ENCODE results near the gene PLEKHF1.
"Not testable (repeated sequence)": the region's sequence is repeated elsewhere in the genome, so short reads cannot be mapped to it uniquely, and the experiment has no call there.

The PLEKHF1 gene, protein sequence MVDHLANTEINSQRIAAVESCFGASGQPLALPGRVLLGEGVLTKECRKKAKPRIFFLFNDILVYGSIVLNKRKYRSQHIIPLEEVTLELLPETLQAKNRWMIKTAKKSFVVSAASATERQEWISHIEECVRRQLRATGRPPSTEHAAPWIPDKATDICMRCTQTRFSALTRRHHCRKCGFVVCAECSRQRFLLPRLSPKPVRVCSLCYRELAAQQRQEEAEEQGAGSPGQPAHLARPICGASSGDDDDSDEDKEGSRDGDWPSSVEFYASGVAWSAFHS

DNA sequence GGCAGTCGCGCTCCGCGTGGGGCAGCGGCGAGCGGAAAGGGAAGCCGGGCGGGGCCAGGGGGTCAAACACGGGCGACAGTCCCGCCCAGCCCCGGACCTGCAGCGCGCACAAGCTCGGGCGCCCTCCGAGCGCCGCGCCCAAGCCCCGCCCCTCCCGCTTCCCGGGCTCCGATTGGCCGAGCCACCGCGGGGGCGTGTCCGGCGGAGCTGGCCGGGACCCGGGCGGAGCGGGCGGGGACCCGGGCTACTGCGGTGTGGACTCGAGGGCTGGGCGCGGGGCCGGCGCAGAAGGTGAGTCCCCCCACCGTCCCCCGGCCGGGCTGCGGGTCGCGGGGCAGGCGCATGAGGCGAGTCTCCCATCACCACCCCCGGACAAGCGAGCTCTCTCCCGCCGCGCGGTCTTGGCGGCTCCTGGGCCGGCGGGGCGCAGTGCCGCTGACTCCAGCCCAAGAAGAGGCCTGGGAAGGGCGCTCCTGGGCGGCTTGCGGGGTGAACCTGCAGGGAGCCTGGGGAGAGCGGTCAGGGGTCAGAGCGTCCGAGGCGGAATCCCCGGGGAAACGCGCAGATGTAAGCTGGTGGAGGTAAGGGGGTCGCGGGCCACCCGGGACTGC, at the start of gene PLEKHF1:
PLEKHF1 (plus strand) TSS at position 247 of the 611 bp plus-strand sequence. CDS start 8,379 bp downstream, outside the sequence.
- DNase-seq (ENCODE audit: low spot score) = peak; percentile 91

DNA sequence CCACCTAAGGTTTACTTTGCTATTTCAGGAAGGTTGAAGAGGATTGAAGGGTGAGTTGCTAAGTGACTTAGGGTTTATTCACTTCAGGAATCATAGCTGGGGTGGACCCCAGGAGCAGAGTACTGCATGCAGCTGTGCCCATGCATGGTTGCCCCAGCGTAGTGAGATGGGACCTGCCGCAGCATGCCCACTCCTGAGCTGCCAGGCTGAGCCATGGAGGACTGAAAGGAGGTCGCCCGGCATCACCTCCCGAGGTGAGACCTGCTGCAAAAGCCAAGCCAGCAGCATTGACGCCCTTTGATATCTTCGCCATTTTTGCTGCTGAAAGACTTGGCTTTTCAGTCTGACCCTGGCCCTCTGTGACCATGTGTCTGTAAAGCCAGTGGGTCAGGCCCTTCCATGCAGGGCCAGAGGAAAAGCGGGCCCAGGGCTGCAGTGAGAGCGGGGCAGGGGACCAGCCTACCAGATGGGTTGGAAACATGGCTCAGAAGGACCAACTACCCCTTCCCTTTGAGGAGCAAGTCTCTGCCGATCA, 49.3 kb upstream of the PLEKHF1 start:
- DNase-seq (ENCODE audit: low spot score) = no peak

DNA sequence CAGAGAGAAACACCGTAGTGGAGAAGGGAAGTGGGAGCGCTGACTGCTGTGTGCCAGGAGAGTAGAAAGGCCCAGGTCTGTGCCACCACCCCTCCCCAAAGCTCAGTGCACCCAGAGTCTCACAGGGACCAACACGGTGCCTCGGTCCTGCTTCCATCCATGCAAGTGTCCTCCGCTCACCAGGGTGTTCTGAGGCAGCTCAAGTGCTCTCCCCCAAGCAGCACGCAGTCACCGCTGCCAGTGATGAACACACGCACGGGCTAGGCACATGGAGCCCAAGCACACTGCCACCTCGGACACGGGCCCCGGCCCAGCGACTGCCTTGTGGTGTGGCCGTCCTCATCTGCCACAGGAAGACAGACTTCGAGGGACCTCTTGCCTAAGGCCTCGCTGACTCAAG, 48.7 kb upstream of the PLEKHF1 start:
- no peak for DNase-seq (ENCODE audit: low spot score)

DNA sequence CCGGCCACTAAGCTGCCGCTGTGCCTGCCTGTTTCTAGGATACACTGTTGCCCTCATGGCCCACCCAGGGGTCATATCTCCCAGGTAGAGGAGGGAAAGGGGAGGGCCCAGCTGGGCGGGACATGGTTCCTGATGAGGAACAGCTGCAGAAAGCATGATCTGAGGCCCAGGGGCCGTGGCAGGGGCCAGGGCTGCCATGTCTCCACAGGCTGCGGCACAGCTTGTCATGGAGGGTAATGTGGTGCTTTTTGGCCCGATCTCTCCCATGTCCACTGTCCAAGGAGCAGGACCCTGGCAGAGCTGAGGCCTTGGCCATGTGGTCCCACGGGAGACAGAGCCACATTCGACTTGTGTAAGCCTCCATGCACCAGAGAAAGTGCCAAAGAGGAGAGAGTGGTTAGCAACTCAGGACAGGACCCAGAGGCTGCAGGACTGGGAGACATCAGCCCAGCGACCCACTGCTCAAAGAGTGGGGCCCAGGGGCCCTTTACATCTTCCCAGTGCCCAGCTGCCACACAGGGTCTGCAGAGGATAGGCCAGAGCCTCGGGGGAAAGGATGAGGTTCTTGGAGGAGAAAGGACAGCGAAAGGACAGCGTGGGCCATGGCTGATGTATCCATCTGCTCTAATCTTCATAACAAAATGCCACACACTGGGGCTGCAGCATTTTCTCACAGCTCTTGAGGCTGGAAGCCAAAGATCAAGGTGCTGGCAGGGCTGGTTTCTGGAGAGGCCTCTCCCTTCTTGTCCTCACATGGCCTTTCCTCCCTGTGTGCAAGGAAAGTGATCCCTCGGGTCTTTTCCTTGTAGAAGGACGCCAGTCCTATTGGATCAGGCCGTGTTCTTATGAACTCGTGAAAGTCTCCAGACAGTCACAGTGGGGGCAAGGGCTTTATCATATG, 47.6 kb upstream of the PLEKHF1 start:
- DNase-seq (ENCODE audit: low spot score) = no peak

DNA sequence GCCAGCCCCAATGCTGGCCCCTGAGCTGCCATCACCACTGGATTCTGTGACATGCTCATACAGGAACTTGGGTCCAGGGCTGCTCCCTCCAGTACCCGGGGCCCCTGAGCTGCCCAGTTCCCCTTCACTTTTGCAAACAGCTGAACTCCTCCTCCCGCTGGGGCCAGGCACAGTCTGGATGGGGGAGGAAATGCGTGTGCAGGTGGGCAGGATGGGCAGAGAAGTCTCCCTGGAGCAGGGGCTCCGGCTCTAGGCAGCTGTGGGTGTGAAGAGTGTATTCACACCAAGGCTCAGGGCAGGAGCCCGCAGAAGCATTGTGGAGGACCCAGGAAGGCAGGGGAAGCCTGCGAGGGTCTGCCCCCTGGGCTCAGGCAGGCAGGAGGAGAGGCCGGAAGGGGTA, 46.8 kb upstream of the PLEKHF1 start:
- no peak for DNase-seq (ENCODE audit: low spot score)

DNA sequence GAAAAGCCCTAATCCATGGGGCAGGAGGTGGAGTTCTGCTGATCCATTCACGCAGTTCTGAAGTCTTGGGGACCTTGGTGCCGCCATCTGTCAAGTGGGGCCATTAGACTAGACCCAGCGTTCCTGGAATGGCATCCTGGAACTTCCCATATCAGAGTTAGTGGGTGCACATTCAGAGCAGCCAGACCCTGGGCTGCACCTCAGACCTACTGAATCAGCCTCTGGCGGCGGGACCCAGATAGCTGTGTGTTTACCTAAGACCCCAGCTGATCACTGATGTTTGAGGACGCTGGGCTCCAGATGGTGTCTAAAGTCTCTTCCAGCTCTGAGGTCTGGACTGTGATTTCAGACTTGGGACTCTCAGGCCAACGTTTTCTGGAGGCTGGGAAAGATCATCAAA, 46.4 kb upstream of the PLEKHF1 start:
- DNase-seq (ENCODE audit: low spot score) = no peak

DNA sequence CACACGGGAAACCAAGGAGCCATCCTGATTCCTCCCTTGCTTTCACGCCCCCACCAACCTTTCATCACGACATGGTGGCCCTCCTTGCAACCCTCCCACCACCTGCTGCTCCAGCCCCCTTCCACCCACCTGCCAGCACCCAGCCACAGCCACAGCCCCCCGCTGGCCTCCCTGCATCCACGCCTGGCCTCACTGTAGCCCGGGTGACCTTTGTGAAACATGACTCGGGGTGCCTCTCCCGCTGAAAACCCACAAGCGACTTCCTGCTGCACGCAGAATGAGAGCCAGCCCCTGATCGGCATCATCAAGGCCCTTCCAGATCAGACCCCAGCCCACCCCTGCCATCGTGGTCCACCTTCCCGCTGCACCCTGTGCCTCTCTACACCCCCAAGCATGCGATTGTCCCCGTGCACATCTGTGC, 44.3 kb upstream of the PLEKHF1 start:
- no peak for DNase-seq (ENCODE audit: low spot score)

DNA sequence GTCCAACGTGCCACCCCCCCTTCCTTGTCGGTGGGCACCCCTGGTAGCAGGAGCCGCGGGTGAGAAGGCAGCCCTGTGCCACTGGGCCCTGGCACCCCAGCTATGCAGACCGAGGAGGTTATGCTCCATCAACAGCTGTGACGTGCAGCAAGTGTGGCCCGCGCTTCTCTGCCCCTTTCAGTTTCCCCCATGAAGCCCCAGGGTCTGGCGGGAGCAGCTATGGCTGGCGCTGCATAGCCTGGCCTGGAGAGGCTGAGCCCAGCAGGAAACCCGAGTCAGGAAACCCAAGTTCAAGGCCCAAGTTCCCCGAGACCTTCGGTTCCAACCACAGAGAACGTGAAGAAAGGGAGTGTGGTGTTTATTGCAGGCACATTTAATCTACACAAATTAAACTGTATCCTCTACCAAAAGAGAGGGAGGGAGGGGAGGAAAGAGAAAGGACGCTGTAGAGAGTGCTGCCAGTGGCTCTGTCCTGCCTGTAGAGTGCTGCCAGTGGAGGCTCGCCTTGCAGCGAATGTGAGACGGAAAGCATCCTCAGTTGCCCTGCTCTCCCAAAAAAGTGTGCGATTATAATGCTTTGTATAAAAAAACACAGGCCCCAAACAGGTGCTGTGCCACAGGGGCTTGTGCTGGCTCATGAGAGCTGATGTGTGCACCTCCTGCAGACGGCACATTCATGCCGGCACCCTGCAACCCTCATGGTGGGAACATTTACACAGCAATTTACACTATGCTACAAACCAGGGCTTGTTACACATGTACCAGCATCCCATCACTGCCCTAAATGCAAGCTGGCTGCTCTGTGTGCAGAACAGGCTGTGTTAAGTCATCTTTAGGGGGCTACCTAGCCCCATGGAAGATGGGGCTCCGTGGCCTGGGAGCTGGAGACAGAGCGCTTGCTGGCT, 42.8 kb upstream of the PLEKHF1 start:
- DNase-seq (ENCODE audit: low spot score) = no peak

DNA sequence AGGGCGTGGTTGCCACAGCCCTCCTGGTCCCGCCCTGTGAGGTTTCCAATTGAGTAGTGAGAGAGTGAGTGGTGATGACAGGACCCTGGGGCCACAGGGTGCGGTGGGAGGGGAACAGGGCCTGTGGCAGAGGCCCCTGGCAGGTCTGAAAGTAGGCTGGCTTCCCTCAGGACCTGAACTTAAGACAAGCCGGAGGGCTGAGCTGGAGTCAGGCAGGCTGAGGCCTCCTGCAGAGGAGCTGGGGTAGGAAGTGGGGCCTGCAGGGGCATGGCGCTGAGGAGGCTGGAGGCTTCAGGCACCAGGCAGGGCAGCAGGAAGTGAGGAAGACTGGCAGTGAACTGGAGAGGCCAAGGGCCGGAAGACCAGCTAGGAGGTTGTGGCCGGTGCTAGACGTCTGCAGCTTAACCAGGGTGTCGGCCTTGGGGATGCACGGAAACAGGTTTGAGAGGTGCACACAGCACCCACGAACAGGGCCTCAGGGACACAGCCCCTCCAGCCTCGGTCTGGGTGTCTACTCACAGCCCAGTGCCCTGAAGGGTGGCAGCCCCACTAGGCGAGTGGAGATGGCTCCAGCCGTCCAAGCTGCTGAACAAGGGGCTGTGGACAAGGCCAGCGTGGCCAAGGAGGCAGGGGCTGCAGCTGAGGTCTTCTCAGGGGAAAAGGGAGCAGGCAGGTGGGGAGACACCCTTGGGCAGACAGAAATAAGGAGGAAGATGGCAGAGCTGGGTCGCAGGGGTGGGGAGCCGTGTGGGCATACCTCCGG, 41.4 kb upstream of the PLEKHF1 start:
- no peak for DNase-seq (ENCODE audit: low spot score)

DNA sequence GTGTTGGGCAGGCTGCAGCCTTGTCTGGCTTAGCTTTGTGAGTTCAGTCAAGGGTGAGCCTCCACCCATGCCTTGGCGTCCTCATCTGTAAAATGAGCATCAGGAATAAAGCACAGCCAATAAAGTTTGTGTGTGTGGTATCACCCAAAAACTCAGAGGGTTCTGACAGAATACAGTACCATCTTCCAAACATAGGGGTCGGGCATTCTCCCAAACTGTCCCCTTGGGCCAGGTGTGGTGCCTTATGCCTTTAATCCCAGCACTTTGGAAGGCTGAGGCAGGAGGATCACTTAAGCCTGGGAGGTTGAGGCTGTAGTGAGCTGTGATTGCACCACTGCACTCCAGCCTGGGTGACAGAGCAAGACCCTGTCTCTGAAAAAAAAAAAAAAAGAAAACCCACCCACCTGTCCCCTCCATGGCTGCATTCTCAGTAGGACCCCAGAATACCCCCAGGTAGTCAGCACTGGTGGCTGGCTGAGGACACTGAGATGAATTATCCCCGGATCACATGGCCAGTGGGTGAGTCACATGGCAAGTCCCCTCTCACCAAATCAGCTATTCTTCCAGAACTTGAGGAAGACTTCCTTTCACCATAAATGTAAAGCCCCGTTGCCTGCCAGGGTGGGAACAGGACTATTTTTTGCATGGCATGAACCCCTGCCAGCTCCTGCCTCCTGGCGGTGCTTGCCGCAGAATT, 40.6 kb upstream of the PLEKHF1 start:
- no peak for DNase-seq (ENCODE audit: low spot score)

DNA sequence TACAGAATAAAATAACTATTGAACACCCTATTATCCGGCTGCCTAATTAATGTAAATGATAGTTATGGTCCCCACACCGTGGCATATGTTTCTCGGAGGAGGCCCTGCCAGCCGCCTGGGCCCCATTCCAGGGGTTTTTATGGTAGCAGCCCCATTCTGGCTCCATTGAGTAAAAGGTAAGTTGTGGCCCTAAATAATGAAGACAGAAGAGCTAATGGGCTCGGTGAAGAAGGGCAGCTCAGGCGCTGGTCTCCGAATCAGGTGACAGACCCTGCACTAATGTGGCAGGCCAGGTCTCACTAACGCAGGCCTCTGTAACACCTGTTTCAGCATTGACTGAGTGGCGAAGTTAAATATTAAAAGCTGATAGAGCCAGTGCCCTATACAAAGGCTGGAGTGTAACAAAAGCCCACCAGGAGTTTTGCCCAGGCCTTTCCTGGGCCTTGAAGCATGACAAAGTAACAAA, 40.0 kb upstream of the PLEKHF1 start:
- DNase-seq (ENCODE audit: low spot score) = no peak

DNA sequence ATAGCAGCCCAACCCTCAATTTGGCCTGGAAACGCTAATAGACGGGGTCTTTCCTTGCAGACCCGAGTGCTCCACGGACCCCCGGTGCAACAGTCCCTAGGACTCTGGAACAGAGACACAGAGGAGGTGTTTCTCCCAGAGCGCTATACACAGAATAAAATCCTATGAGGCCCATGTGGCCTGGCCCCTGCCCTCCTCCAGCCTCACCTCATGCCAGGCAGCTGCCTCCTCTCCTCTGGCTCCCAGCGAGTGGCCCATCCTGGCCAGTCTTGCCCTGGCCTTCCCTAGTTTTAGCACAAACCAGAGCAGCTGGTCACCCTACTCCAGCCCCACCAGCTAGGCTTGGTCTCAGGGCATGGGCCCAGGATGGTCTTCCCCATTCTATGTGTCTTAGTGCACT, 38.9 kb upstream of the PLEKHF1 start:
- DNase-seq (ENCODE audit: low spot score) = no peak

DNA sequence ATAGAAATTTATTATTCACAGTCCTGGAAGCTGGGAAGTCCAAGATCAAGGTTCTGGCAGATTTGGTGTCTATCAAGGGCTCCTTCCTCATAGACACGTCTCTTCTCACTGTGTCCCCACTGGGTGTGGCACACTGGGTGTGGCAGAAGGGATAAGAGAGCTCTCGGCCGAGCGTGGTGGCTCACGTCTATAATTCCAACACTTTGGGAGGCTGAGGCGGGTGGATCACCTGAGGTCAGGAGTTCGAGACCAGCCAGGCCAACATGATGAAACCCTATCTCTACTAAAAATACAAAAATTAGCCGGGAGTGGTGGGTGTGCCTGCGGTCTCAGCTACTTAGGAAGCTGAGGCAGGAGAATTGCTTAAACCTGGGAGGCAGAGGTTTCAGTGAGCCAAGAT, 38.4 kb upstream of the PLEKHF1 start:
- DNase-seq (ENCODE audit: low spot score) = not testable (repeated sequence)

DNA sequence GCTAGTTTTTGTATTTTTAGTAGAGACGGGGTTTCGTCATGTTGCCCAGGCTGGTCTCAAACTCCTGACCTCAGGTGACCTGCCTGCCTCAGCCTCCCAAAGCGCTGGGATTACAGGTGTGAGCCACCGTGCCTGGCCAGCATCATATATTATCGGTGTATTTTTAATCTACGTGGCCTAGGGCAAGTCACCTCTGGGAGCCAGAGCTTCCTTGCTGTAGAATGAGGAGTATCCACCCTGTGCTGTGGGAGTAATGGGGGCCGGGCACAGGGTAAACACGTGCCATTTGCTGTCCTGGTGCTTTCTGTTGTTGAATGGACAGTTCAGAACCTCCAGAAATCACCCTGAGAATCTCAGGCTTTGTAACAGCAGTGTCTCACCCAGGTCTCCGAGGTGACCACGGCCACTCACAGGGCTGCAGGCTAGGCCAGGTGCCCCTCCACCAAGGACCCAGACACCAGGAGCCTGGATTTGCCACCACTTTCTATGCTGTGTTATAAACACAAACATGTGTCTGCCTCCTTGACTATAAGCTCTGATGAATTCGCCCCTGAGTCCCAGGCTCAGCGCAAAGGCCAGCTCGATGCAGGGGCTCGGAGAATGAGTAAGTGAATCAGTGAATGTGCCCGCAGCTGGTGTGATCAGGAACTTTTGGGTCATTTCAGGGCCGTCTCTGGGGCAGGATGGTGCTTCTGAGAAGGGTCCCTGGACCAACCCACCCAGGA, 36.4 kb upstream of the PLEKHF1 start:
- no peak for DNase-seq (ENCODE audit: low spot score)

DNA sequence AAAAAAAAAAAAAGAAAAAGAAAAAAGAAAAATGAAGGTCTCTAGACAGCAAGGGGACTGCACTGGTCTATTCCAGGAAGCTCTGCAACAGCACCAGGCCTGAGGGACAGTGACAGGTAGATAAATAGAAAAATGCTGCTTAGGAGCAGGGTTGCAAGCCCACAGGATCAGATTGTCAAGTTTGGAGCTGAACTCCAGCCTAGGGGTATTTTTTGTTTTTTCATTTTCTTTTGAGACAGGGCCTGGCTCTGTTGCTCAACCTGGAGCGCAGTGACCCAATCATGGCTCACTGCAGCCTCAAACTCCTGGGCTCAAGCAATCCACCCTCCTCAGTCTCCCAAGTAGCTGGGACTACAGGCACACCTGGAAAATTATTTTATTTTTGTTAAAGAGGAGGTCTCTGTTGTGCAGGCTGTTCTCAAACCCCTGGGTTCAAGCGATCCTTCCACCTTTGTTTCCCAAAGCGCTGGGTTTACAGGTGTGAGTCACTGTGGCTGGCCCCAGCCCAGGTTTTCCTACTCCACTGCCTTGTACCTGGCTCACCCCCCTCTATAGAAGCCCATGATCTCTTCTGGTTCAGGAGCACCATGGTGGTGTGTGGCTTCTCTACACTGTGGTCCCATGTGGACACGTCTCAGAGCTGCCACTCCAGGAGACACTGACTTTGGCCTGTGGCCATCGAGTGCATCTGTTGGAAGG, 35.3 kb upstream of the PLEKHF1 start:
- DNase-seq (ENCODE audit: low spot score) = no peak

DNA sequence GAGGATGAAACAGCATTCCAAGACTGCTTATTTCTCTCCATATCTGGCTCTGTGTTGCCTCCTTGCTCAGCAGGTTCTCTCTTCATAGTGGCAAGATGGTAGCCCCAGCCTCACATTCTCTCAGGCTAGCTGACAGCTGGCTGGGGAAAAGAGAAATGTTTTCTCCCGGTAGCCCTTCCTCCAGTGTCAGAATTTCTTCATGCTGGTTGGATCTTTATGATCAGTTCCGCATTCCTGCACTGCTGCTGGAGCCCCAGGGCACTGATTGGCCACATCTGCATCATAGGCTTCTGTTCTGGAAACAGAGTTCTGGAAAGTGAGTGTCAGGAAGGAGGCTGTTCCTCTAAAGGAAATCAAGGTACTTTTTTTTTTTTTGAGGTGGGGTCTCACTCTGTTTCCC, 34.6 kb upstream of the PLEKHF1 start:
- no peak for DNase-seq (ENCODE audit: low spot score)

DNA sequence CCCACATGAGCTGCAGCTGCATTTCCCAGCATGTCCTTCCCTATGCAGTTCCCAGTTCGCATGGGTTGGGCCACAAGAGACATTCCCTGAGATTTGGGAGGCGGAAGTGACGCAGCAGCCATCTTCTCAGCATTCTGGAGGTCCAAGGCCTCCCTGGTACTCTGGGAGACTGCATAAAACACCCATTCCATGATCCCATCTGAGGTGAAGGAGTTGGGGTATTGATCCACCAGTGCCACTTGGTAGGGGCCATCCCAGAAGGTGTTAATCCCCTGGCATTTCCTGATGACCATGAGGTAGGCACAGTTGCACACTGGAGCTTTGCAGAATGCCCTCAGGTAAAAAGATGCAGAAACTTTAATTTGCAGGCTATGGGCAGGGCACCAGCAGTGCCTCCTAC, 33.8 kb upstream of the PLEKHF1 start:
- DNase-seq (ENCODE audit: low spot score) = no peak

DNA sequence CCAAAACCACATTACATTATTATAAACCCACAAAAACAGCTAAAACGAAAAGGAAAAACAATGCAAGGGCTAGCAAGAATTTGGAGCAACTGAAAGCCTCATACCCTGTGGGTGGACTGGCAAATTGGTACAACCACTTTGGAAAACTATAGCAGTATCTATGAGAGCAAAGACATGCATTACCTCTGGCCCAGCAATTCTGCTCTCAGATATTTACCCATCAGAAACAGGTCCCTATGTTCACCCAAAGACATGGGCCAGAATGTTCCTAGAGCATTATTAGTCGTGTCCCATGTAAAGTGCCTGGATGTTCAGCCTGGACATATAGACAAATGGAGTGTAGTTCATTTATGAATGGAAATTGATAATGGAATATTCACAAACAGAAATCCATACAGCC, 31.3 kb upstream of the PLEKHF1 start:
- no peak for DNase-seq (ENCODE audit: low spot score)
